Measurements from ENCODE around the gene PLCB4.

Gene PLCB4

GRCh38 chr20:9040863-9041524 lies 27.9 kb upstream of the PLCB4 start:
- ChIA-PET POLR2A (no interaction called here), CTCF (no interaction called here)
- Histone ChIP-seq H3K27ac (ENCODE audit: extremely low read depth, low read depth, low read length) (no peak overlapping the region), H3K4me3 (ENCODE audit: low read depth, low read length) (no peak overlapping the region), H3K4me1 (ENCODE audit: control insufficient read depth, insufficient read depth, low read length) (no peaks in the 10 kb centered on the region), H3K36me3 (ENCODE audit: control insufficient read depth in 2 of 2, insufficient read depth in 1 of 2, low read length in 2 of 2) (no peaks in the 10 kb centered on the region), H3K9me3 (ENCODE audit: control insufficient read depth, insufficient read depth, low read depth, low read length) (no peaks in the 10 kb centered on the region)
- TF ChIP-seq ZBTB26 (tag by site-specific recombination; optimal IDR thresholded peaks at IDR 0.05) = no peak
- no peak for TF ChIP-seq ZBTB49 (tag by site-specific recombination; IDR thresholded peaks at IDR 0.05; ENCODE audit: low read depth)
- TF ChIP-seq GFI1B (tag by site-specific recombination; IDR thresholded peaks at IDR 0.05) = no peak
- no peak for TF ChIP-seq ZNF157 (tag by site-specific recombination; IDR thresholded peaks at IDR 0.05)
- no peak for TF ChIP-seq ZBTB21 (tag by site-specific recombination; IDR thresholded peaks at IDR 0.05)
- no peak for TF ChIP-seq ZNF558 (tag by site-specific recombination; IDR thresholded peaks at IDR 0.05)
- TF ChIP-seq ZFP37 (tag by site-specific recombination; IDR thresholded peaks at IDR 0.05) = no peak
- no peak for TF ChIP-seq KLF7 (tag by site-specific recombination; IDR thresholded peaks at IDR 0.05; ENCODE audit: borderline replicate concordance)
- no peak for TF ChIP-seq ZNF184 (tag by site-specific recombination; IDR thresholded peaks at IDR 0.05)
- no peak for TF ChIP-seq ZNF529 (tag by site-specific recombination; IDR thresholded peaks at IDR 0.05; ENCODE audit: insufficient replicate concordance)

- CTCF ChIA-PET = no interaction called here
- no peaks in the 10 kb centered on the region for H3K36me3 ChIP-seq (ENCODE audit: control insufficient read depth in 2 of 2, insufficient read depth in 1 of 2, low read length in 2 of 2)
- POLR2A ChIA-PET = interaction anchor here (1.2 kb wide), 1 partner anchor 26 kb away, joined by 4 read pairs; the partner anchor contains the start of gene PLCB4
- H3K4me3 ChIP-seq (ENCODE audit: low read depth, low read length) = no peak overlapping the region
- no peaks in the 10 kb centered on the region for H3K4me1 ChIP-seq (ENCODE audit: control insufficient read depth, insufficient read depth, low read length)
- H3K9me3 ChIP-seq (ENCODE audit: control insufficient read depth, insufficient read depth, low read depth, low read length) = no peaks in the 10 kb centered on the region
- no peak overlapping the region for H3K27ac ChIP-seq (ENCODE audit: extremely low read depth, low read depth, low read length)
- no peak for TF ChIP-seq ZNF280D (tag by site-specific recombination; IDR thresholded peaks at IDR 0.05)
- TF ChIP-seq ZNF501 (tag by site-specific recombination; IDR thresholded peaks at IDR 0.05) = no peak
- TF ChIP-seq ZNF654 (tag by site-specific recombination; IDR thresholded peaks at IDR 0.05; ENCODE audit: low read depth) = no peak
- no peak for TF ChIP-seq ZNF311 (tag by site-specific recombination; IDR thresholded peaks at IDR 0.05; ENCODE audit: borderline replicate concordance)
- no peak for TF ChIP-seq ZNF561 (tag by site-specific recombination; IDR thresholded peaks at IDR 0.05; ENCODE audit: borderline replicate concordance)
- no peak for TF ChIP-seq ZNF37A (tag by site-specific recombination; IDR thresholded peaks at IDR 0.05)
- TF ChIP-seq ZNF629 (tag by site-specific recombination; IDR thresholded peaks at IDR 0.05) = no peak
- TF ChIP-seq PATZ1 (tag by site-specific recombination; IDR thresholded peaks at IDR 0.05) = no peak
- no peak for TF ChIP-seq SP2 (tag by site-specific recombination; IDR thresholded peaks at IDR 0.05)
These were observed 25.5 kb upstream of the PLCB4 start for GRCh38 chr20:9043364-9043763.

Measured in HEK293 (cell line).